GM03348 (cell line): ENCODE measurements around the gene KLK1.
A peak's percentile ranks its signal among the peaks of the same experiment; 100 is the strongest.
"Not testable (repeated sequence)": the region's sequence is repeated elsewhere in the genome, so short reads cannot be mapped to it uniquely, and the experiment has no call there.

Experiments used
- DNase-seq: peaks from one replicate; pipeline ENCODE4 v3.0.0; 2012; ENCODE audit warnings: low spot score

Gene KLK1

DNA sequence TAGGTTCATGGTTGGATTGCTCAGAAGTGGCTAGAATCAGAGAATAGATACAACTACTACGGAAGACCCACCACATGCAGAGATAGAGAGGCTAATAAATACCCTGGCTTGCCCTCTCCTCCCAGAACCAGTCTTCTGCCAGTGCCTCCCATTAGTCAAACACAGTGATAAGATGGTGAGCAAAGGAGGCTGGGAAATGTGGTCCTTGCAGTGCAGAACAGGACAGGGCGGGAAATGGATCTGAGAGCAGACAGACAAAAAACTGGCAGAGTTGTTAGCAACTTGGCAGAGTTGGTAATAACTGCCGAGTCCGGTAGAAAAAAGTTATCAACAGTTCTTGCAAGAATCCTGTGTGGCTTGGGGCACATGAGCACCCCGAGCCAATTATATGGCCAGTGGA lies 8.7 kb downstream of the KLK1 start:
- DNase-seq = no peak

DNA sequence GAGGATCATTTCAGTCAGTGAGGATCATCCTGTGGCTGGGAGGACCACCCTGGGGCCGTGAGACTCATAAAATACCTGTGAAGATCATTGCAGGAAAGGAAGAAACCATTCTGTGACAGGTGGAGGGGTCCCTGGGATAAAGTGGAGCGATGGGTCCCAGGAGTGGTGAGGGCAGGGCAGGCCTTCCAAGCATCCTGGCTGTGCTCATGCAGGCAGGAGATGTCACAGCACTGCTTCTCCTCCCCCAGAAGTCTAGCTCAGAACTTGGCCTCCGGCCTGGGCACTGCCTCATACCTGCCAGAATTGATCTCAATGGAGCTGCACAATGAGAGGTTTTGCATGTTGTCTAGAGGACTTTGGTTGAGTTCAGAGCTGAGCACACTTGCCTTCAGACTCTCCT lies 11.1 kb downstream of the KLK1 start:
- no peak for DNase-seq

DNA sequence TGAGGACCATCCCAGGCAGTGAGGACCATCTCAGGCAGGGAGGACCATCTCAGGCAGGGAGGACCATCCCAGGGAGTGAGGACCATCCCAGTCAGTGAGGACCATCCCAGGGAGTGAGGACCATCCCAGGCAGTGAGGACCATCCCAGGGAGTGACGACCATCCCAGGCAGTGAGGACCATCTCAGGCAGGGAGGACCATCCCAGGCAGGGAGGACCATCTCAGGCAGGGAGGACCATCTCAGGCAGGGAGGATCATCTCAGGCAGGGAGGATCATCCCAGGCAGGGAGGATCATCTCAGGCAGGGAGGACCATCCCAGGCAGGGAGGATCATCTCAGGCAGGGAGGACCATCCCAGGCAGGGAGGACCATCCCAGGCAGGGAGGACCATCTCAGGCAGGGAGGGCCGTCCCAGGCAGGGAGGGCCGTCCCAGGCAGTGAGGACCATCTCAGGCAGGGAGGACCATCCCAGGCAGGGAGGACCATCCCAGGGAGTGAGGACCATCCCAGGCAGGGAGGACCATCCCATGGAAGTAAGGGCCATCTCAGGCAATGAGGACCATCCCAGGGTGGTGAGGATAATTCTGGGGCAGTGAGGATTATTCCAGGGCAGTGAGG lies 11.9 kb downstream of the KLK1 start:
- DNase-seq = not testable (repeated sequence)

- DNase-seq = no peak
These were observed 14.7 kb downstream of the KLK1 start for GRCh38 chr19:50808856-50809255.

DNA sequence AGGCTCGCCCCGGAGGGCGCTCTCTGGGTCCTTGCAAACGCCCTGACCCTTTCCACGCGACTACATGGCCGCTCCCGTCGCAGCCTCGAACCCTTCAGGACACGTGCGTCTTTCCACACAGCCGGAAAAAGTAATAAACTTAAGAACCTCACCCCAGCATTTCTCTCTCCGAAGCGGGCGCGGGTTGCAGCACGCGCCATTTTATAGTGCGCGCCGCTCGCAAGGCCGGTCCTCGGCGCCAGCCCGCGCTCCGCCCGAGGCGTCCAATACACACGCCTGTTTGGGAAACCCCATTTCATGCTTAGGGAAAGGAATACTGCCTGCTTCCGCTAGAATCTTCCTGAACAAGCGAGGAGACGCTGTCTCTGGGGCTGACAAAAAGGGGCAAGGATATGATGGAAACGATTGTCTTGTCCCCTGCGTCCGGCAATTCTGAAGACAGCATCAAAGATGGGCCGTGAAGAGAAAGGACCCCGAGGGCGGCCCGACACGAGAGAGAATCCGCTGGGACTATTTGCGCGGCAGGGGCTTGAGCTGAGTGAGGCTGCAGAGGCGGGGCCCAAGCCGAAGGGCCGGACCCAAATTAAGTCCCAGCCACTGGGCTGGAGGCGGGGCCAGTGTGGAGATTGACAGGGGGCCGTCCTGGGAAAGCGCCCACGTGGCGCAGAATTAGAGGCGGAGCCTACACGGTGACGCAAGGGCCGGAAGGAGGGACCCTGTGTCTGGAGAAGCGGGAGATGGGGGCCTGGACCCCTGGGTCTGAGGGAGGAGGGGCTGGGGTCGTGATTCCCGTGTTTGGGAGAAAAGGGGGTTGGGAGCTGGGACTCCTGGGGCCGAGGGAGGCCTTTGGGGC lies 18.9 kb downstream of the KLK1 start:
- DNase-seq = peak; percentile 99

- peak; percentile 46 for DNase-seq
These were observed 19.8 kb downstream of the KLK1 start for GRCh38 chr19:50803633-50804419.

DNA sequence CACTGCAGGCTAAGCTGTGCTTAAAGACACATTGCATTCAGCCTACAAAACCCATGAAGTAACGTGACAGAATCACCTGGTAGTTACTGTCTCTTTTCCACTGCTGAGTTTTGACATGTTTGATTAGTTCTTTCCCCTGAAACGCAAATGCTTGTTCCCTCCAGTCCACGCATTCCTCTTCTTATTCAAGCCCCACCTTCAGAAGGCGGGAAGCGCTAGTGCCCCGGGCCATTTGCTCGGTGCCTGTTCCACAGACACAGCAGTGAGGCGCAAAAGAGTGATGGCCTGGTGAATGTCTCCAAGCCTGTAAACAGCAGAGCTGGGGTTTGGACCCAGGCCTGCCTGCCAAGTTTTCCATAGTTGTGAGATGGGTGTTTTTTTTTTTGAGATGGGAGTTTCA lies 22.5 kb downstream of the KLK1 start:
- DNase-seq = no peak

DNA sequence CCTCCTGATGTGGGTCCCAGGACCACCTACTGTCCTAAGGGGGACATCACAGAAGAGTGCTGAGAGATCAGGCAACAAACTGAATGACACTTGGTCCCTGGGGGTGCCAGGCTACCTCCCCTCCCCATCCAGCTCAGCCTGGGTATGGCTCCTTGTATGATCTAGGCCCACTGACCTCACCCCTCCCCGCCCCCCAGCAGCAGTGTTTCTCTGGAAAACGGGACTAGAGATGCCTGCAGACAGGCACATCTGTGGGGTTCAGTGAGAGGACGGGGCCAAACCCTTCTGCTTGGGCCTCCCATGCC lies 24.1 kb downstream of the KLK1 start:
- no peak for DNase-seq

DNA sequence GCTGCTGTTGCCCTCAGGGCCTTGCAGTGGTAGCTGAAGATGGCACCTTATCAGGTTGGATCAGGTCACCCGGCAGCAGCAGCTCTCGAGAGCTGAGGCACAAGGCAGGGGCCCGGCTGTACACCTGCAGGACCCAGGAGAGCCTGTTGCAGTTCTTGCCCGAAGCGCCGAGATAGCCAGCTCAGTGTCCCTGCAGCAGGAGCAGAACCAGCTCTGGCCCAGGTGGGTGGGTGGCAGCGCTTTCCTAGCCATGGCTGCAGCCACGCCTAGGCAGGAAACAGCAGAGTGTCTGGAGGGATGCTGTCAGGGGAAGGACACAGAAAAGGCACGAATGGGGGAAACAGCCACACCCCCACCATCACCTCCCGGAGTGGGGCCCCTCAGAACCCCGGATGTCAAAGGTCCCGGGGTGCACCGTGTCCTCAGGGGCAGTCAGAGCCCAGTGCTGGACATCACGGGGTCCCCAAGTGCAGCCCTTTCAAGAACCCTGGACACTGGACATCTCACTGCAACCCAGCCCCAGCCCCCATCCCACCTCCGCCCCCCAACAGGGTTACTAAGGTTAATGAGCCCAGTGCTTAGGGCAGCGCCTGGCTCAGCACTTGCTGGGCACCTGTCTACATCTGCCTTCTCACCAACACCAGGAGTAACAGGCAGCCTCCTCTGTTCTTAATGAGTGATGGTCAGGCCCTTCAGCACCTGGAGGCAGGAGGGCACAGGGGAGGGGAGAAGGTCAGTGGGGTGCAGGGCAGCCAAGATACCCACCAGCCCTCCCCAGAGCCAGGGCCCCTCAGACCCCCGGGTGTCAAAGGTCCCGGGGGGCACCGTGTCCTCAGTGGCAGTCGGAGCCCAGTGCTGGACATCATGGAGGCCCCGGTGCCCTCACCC lies 24.7 kb downstream of the KLK1 start:
- no peak for DNase-seq

DNA sequence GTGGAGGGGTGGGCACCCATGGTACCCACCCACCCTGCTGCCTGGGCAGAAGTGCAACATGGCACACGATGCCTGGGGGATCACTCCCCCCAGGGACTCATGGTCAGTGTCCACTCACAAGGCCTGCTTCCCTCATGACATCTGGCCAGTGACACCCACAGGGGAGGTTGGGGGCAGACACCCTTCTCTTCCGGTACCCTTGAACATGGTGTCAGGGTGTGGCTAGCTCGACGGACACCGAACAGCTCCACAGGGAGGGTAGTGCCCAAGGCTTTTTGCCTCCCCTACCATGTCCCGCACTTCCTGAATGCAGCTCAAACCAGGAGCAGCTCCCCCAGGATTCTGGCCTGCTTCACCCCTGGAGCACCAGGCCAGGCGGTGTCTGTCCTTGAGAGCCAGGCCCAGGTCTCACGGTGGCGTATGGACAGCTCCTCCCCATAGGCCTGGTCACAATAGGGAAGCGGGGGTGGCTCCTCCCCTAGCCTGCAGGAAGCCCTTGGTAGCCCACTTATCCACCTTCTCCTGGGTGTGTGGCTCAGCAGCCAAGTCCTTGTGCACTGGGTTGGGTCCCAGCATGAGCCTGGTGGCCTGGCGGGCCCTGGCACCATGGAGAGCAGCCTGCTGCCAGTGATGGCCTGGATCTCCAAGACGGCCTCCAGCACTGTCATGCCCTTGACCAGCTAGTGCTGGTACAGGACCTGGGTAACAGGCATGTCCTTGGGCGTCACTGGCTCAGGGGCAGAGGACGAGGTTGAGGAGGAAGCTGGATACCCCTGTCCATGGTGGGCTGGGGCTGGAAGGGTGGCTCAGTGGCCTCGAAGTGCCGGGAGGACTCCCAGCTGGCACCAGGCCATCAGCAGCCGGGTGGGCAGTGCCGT lies 25.6 kb downstream of the KLK1 start:
- no peak for DNase-seq

- no peak for DNase-seq
These were observed 26.2 kb downstream of the KLK1 start for GRCh38 chr19:50797429-50797780.

DNA sequence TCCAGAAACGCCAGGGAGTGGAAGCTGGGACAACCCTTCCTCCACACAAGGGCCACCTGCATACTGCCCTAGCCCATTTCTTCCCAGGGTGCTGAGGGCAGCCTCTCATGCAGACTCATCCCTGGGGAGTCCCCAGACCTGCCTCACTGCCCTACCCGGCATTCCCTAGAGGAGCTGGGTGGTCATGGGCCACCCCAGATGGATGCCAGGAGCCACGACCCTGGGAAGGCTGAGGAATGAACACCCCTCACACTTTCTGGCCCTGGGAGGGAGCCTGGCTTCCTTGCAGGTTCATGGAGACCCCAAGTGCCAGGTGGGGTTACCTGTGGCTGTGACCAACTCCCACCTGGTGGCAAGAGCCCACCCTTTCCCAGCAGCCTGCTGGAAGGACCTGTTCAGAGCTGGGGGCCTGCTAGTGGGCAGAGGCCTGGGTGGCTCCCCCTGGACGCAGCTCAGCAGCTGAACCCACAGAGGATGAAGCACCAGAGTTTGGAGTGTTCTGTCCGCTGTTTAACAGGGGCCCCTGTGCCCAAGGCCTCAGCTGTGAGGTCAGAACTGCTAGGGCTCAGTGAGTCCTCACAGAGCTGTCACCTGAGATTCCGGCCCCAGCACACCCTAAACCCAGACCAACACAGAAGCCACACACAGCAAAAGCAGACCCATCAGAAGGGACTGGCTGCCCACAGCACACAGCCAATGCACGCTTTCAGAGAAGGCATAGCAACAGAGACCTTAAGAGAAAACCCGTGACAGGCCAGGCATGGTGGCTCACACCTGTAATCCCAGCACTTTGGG lies 26.8 kb downstream of the KLK1 start:
- no peak for DNase-seq

- no peak for DNase-seq
These were observed 27.4 kb downstream of the KLK1 start for GRCh38 chr19:50796128-50796633.

DNA sequence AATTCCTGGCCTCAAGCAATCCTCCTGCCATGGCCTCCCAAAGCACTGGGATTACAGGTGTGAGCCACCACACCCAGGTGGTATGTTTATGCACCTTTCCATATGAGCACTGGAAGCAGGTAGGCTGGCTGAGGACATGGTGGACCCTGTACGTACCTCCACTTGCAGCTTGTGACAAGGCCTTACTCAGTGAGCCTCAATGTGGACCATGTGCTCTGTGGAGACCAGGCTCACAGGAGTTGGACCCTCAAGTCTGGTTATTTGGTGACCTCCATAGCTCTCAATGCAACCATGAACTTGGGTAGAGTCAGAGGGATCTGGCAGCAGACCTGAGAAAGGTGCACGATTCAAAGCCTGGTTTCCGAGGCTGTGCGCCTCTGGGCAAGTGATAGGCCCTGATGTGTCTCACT lies 27.9 kb downstream of the KLK1 start:
- no peak for DNase-seq

- DNase-seq = no peak
These were observed 28.5 kb downstream of the KLK1 start for GRCh38 chr19:50794876-50795663.

GRCh38 chr19:50794074-50794875 lies 29.3 kb downstream of the KLK1 start:
- no peak for DNase-seq

DNA sequence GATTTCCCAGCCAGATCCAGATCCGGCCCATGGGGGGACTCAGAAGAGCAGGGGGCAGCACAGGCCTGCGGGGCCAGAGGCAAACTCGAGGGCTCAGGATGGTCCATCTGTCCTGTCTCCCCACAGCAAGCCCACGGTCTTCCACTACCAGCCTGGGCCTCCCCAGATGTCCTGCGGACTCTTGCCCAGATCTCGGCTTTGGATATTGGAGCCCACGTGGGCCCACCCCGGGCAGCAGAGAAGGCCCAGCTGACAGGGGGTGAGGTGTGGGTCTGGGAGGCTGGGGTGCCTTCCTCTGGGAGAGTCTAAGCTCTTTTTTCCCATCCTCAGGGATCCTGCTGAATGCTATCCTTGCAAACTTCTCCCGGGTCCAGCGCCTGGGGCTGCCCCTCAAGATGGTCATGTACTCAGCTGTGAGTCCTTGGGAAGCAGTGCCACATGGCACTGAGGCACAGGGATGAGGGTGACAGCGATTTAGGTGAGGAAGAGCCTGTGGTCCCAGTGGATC lies 30.0 kb downstream of the KLK1 start:
- DNase-seq = no peak
